Skeletal muscle satellite cell (primary cell): ENCODE data around the gene ZCCHC10.
A peak's percentile ranks its signal among the peaks of the same experiment; 100 is the strongest.
"Not testable (repeated sequence)": the region's sequence is repeated elsewhere in the genome, so short reads cannot be mapped to it uniquely, and the experiment has no call there.

ENCODE experiments used
- H3K27me3 ChIP-seq: 2 replicates; pipeline ENCODE4 v1.7.0; 2013; ENCODE audit warnings: low read length; ENCODE audit not compliant: control insufficient read depth, insufficient read depth
- H3K36me3 ChIP-seq: 2 replicates; pipeline ENCODE4 v1.7.0; 2013; ENCODE audit warnings: mild to moderate bottlenecking, control low read depth, low read length; ENCODE audit not compliant: insufficient read depth
- H3K4me1 ChIP-seq: 2 replicates; pipeline ENCODE4 v1.7.0; 2013; ENCODE audit warnings: low read length; ENCODE audit not compliant: control insufficient read depth, insufficient read depth
- H3K4me2 ChIP-seq: 2 replicates; pipeline ENCODE4 v1.7.0; 2013; ENCODE audit warnings: mild to moderate bottlenecking, low read length
- H3K4me3 ChIP-seq: 2 replicates; pipeline ENCODE4 v1.7.0; 2013; ENCODE audit warnings: low read length
- H3K9ac ChIP-seq: 2 replicates; pipeline ENCODE4 v1.7.0; 2013; ENCODE audit warnings: mild to moderate bottlenecking, low read depth, low read length, moderate library complexity
- H3K9me3 ChIP-seq: replicated peaks from 2 replicates; pipeline ENCODE4 v1.7.0; 2013; ENCODE audit warnings: mild to moderate bottlenecking, control low read depth, low read length

The ZCCHC10 gene

GRCh38 chr5:133052317-133053175 is 26.2 kb upstream of the ZCCHC10 start:
- Histone ChIP-seq H3K9me3 (no peaks in the 10 kb centered on the region), H3K27me3 (no peaks in the 10 kb centered on the region), H3K4me2 (peak overlapping the region; percentile 82), H3K36me3 (no peaks in the 10 kb centered on the region), H3K9ac (peak overlapping the region; percentile 98), H3K4me3 (peak overlapping the region; percentile 93), H3K4me1 (peaks cover 26% of the 10 kb centered on the region)

GRCh38 chr5:133051542-133052316 is 25.4 kb upstream of the ZCCHC10 start, which contains the start of gene HSPA4:
Gene HSPA4, plus strand, starts transcription at chr5:133052013. Its CDS starts 238 bp downstream, at chr5:133052251.
- Histone ChIP-seq H3K36me3 (no peaks in the 10 kb centered on the region), H3K9ac (peak within 1 kb of the TSS; percentile 98)

GRCh38 chr5:133051061-133051541 is 24.8 kb upstream of the ZCCHC10 start:
- Histone ChIP-seq H3K36me3 (no peaks in the 10 kb centered on the region), H3K4me2 (peak overlapping the region; percentile 93), H3K27me3 (no peaks in the 10 kb centered on the region), H3K4me1 (peaks cover 29% of the 10 kb centered on the region), H3K4me3 (peak overlapping the region; percentile 93), H3K9ac (peak overlapping the region; percentile 98), H3K9me3 (no peaks in the 10 kb centered on the region)

More at GRCh38 chr5:133051542-133052316, 25.4 kb upstream of the ZCCHC10 start, which contains the start of gene HSPA4:
- H3K9me3 ChIP-seq: no peaks in the 10 kb centered on the region
- H3K4me1 ChIP-seq: peaks cover 29% of the 10 kb centered on the region
- peak within 1 kb of the TSS; percentile 93 for H3K4me2 ChIP-seq
- H3K27me3 ChIP-seq: no peaks in the 10 kb centered on the region
- H3K4me3 ChIP-seq: peak within 1 kb of the TSS; percentile 93

GRCh38 chr5:133050521-133050920 is 24.2 kb upstream of the ZCCHC10 start:
- Histone ChIP-seq H3K9me3 (no peaks in the 10 kb centered on the region), H3K27me3 (no peaks in the 10 kb centered on the region), H3K4me1 (peaks cover 29% of the 10 kb centered on the region), H3K9ac (peak overlapping the region; percentile 98), H3K4me2 (peak overlapping the region; percentile 93), H3K4me3 (peak overlapping the region; percentile 93), H3K36me3 (no peaks in the 10 kb centered on the region)

- Histone ChIP-seq H3K4me2 (peak overlapping the region; percentile 39), H3K36me3 (no peaks in the 10 kb centered on the region), H3K9me3 (no peaks in the 10 kb centered on the region), H3K9ac (peak overlapping the region; percentile 1), H3K27me3 (no peaks in the 10 kb centered on the region), H3K4me3 (no peak overlapping the region), H3K4me1 (peaks cover 29% of the 10 kb centered on the region)
Measured at GRCh38 chr5:133049726-133050048, 23.3 kb upstream of the ZCCHC10 start.

GRCh38 chr5:133048993-133049725 is 22.8 kb upstream of the ZCCHC10 start:
- no peak overlapping the region for H3K4me3 ChIP-seq
- no peaks in the 10 kb centered on the region for H3K36me3 ChIP-seq
- no peaks in the 10 kb centered on the region for H3K27me3 ChIP-seq
- H3K9me3 ChIP-seq: no peaks in the 10 kb centered on the region
- peaks cover 29% of the 10 kb centered on the region for H3K4me1 ChIP-seq
- peak overlapping the region; percentile 1 for H3K9ac ChIP-seq
- H3K4me2 ChIP-seq: peak overlapping the region; percentile 39

GRCh38 chr5:133047404-133047803 is 21.1 kb upstream of the ZCCHC10 start:
- Histone ChIP-seq H3K9me3 (no peaks in the 10 kb centered on the region), H3K9ac (no peak overlapping the region), H3K4me3 (no peak overlapping the region), H3K4me1 (peaks cover 22% of the 10 kb centered on the region), H3K27me3 (no peaks in the 10 kb centered on the region), H3K4me2 (no peak overlapping the region), H3K36me3 (no peaks in the 10 kb centered on the region)

- not testable (repeated sequence) for H3K9me3 ChIP-seq
- peaks cover 22% of the 10 kb centered on the region for H3K4me1 ChIP-seq
Measured at GRCh38 chr5:133046560-133046959, 20.2 kb upstream of the ZCCHC10 start.

GRCh38 chr5:133041910-133042309 is 15.6 kb upstream of the ZCCHC10 start:
- H3K27me3 ChIP-seq: no peaks in the 10 kb centered on the region
- H3K4me1 ChIP-seq: peaks cover 2% of the 10 kb centered on the region
- H3K36me3 ChIP-seq: no peaks in the 10 kb centered on the region
- H3K9me3 ChIP-seq: no peaks in the 10 kb centered on the region
- H3K9ac ChIP-seq: no peak overlapping the region
- no peak overlapping the region for H3K4me2 ChIP-seq
- no peak overlapping the region for H3K4me3 ChIP-seq

More at GRCh38 chr5:133046560-133046959, 20.2 kb upstream of the ZCCHC10 start:
- not testable (repeated sequence) for H3K4me3 ChIP-seq, H3K27me3 ChIP-seq, H3K36me3 ChIP-seq, H3K4me2 ChIP-seq, H3K9ac ChIP-seq

- Histone ChIP-seq H3K4me1 (no peaks in the 10 kb centered on the region), H3K4me2 (no peak overlapping the region), H3K36me3 (no peaks in the 10 kb centered on the region), H3K4me3 (no peak overlapping the region), H3K27me3 (no peaks in the 10 kb centered on the region), H3K9me3 (no peaks in the 10 kb centered on the region), H3K9ac (no peak overlapping the region)
Measured at GRCh38 chr5:133041157-133041784, 14.9 kb upstream of the ZCCHC10 start.

- not testable (repeated sequence) for H3K9ac ChIP-seq, H3K9me3 ChIP-seq, H3K4me1 ChIP-seq, H3K36me3 ChIP-seq, H3K27me3 ChIP-seq, H3K4me3 ChIP-seq, H3K4me2 ChIP-seq
Measured at GRCh38 chr5:133036677-133037076, 10.3 kb upstream of the ZCCHC10 start.
